SK-N-SH treated with all-trans-retinoic acid at 6 μM for 48 hours (cell line): ENCODE measurements around the gene CEP152.
"Not testable (repeated sequence)": the region's sequence is repeated elsewhere in the genome, so short reads cannot be mapped to it uniquely, and the experiment has no call there.

Experiments used
- GLIS3 ChIP-seq: fragments of 250-450 bp; sonication (Bioruptor Pico); IDR thresholded peaks from 2 replicates; pipeline ENCODE4 v1.5.0; 2020; ENCODE audit warnings: mild to moderate bottlenecking, moderate library complexity
- ISL1 ChIP-seq: fragments of 250-450 bp; sonication (Bioruptor Pico); IDR thresholded peaks from 2 replicates; pipeline ENCODE4 v2.1.2; 2022; ENCODE audit warnings: mild to moderate bottlenecking, moderate library complexity
- OSR1 ChIP-seq: fragments of 250-450 bp; sonication (Bioruptor Pico); IDR thresholded peaks from 2 replicates; pipeline ENCODE4 v1.8.0; 2022; ENCODE audit warnings: moderate library complexity, mild to moderate bottlenecking, inconsistent platforms
- RARB ChIP-seq: fragments of 250-450 bp; sonication (Bioruptor Pico); IDR thresholded peaks from 2 replicates; pipeline ENCODE4 v1.8.0; 2021; ENCODE audit warnings: mild to moderate bottlenecking, moderate library complexity
- TCF4 ChIP-seq: fragments of 250-450 bp; sonication (Bioruptor Pico); IDR thresholded peaks from 2 replicates; pipeline ENCODE4 v1.8.0; 2021; ENCODE audit warnings: mild to moderate bottlenecking, moderate library complexity, borderline replicate concordance
- TOX ChIP-seq: fragments of 250-450 bp; sonication (Bioruptor Pico); IDR thresholded peaks from 2 replicates; pipeline ENCODE4 v1.8.0; 2021; ENCODE audit warnings: mild to moderate bottlenecking, moderate library complexity, borderline replicate concordance
- ZC3H10 ChIP-seq: fragments of 250-450 bp; sonication (Bioruptor Pico); IDR thresholded peaks from 2 replicates; pipeline ENCODE4 v1.5.1; 2021; ENCODE audit warnings: mild to moderate bottlenecking, moderate library complexity
- ZFP3 ChIP-seq: fragments of 250-450 bp; sonication (Bioruptor Pico); IDR thresholded peaks from 2 replicates; pipeline ENCODE4 v1.5.0; 2020; ENCODE audit warnings: mild to moderate bottlenecking, moderate library complexity
- ZNF70 ChIP-seq: fragments of 450-650 bp; formaldehyde crosslinking; IDR thresholded peaks from 2 replicates; pipeline ENCODE4 v1.5.0; 2020; ENCODE audit warnings: mild to moderate bottlenecking, moderate library complexity
- ZNF8 ChIP-seq: fragments of 450-650 bp; formaldehyde crosslinking; IDR thresholded peaks from 2 replicates; pipeline ENCODE4 v1.5.0; 2020; ENCODE audit warnings: mild to moderate bottlenecking, moderate library complexity
- TF ChIP-seq, protein P1 (sequence below): fragments of 250-450 bp; sonication (Bioruptor Pico); IDR thresholded peaks from 2 replicates; pipeline ENCODE4 v1.8.0; 2020; ENCODE audit warnings: mild to moderate bottlenecking, moderate library complexity, borderline replicate concordance
- TF ChIP-seq, protein P2 (sequence below): fragments of 250-450 bp; sonication (Bioruptor Pico); IDR thresholded peaks from 2 replicates; pipeline ENCODE4 v1.8.0; 2021; ENCODE audit warnings: low read depth, mild to moderate bottlenecking, moderate library complexity, borderline replicate concordance
- TF ChIP-seq, protein P3 (sequence below): fragments of 250-450 bp; sonication (Bioruptor Pico); IDR thresholded peaks from 2 replicates; pipeline ENCODE4 v1.5.1; 2020; ENCODE audit warnings: low read depth, mild to moderate bottlenecking, moderate library complexity

DNA sequence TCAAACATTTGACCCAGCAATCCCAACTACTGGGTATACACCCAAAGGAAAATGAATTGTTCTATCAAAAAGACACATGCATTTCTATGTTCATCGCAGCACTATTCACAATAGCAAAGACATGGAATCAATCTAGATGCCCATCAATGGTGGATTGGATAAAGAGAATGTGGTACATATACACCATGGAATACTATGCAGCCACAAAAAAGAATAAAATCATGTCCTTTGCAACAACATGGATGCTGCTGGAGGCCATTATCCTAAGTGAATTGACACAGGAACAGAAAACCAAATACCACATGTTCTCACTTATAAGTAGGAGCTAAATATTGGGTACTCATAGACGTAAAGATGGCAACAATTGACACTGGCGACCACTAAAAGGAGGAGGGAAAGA lies 43.6 kb upstream of the CEP152 start:
- TF ChIP-seq ZNF8 (CRISPR knock-in tag) = peak; percentile 82
- not testable (repeated sequence) for TF ChIP-seq TOX; OSR1; RARB (CRISPR knock-in tag); ISL1; GLIS3 (CRISPR knock-in tag); ZC3H10 (CRISPR knock-in tag); ZNF70 (CRISPR knock-in tag); TCF4 (CRISPR knock-in tag); ZFP3 (CRISPR knock-in tag)
- TF ChIP-seq, protein P1, sequence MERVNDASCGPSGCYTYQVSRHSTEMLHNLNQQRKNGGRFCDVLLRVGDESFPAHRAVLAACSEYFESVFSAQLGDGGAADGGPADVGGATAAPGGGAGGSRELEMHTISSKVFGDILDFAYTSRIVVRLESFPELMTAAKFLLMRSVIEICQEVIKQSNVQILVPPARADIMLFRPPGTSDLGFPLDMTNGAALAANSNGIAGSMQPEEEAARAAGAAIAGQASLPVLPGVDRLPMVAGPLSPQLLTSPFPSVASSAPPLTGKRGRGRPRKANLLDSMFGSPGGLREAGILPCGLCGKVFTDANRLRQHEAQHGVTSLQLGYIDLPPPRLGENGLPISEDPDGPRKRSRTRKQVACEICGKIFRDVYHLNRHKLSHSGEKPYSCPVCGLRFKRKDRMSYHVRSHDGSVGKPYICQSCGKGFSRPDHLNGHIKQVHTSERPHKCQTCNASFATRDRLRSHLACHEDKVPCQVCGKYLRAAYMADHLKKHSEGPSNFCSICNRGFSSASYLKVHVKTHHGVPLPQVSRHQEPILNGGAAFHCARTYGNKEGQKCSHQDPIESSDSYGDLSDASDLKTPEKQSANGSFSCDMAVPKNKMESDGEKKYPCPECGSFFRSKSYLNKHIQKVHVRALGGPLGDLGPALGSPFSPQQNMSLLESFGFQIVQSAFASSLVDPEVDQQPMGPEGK (CRISPR knock-in tag) = not testable (repeated sequence)
- TF ChIP-seq, protein P2, sequence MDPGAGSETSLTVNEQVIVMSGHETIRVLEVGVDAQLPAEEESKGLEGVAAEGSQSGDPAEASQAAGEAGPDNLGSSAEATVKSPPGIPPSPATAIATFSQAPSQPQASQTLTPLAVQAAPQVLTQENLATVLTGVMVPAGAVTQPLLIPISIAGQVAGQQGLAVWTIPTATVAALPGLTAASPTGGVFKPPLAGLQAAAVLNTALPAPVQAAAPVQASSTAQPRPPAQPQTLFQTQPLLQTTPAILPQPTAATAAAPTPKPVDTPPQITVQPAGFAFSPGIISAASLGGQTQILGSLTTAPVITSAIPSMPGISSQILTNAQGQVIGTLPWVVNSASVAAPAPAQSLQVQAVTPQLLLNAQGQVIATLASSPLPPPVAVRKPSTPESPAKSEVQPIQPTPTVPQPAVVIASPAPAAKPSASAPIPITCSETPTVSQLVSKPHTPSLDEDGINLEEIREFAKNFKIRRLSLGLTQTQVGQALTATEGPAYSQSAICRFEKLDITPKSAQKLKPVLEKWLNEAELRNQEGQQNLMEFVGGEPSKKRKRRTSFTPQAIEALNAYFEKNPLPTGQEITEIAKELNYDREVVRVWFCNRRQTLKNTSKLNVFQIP = not testable (repeated sequence)
- TF ChIP-seq, protein P3, sequence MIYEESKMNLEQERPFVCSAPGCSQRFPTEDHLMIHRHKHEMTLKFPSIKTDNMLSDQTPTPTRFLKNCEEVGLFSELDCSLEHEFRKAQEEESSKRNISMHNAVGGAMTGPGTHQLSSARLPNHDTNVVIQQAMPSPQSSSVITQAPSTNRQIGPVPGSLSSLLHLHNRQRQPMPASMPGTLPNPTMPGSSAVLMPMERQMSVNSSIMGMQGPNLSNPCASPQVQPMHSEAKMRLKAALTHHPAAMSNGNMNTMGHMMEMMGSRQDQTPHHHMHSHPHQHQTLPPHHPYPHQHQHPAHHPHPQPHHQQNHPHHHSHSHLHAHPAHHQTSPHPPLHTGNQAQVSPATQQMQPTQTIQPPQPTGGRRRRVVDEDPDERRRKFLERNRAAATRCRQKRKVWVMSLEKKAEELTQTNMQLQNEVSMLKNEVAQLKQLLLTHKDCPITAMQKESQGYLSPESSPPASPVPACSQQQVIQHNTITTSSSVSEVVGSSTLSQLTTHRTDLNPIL (CRISPR knock-in tag) = not testable (repeated sequence)
